GM21367 (cell line): ENCODE measurements around the gene ABTB2.
"Not testable (repeated sequence)": the region's sequence is repeated elsewhere in the genome, so short reads cannot be mapped to it uniquely, and the experiment has no call there.

ENCODE experiments used
- ATAC-seq: cut with Tn5 transposase; IDR thresholded peaks from one replicate; pipeline ENCODE4 v1.9.1; 2021; ENCODE audit not compliant: unreplicated experiment

ABTB2 gene

GRCh38 chr11:34218756-34219155 lies 139.1 kb downstream of the ABTB2 start:
- not testable (repeated sequence) for ATAC-seq

- no peak for ATAC-seq
Observed at GRCh38 chr11:34218067-34218466, 139.7 kb downstream of the ABTB2 start.

- no peak for ATAC-seq
Observed at GRCh38 chr11:34216706-34217105, 141.1 kb downstream of the ABTB2 start.

GRCh38 chr11:34215806-34216453 lies 141.9 kb downstream of the ABTB2 start:
- no peak for ATAC-seq

- ATAC-seq, result no peak
Observed at GRCh38 chr11:34214961-34215805, 142.6 kb downstream of the ABTB2 start.

- ATAC-seq, result no peak
Observed at GRCh38 chr11:34213366-34213765, 144.4 kb downstream of the ABTB2 start.

- ATAC-seq, result no peak
Observed at GRCh38 chr11:34212566-34212965, 145.2 kb downstream of the ABTB2 start.

GRCh38 chr11:34209809-34210208 lies 148.0 kb downstream of the ABTB2 start:
- no peak for ATAC-seq

GRCh38 chr11:34208266-34209135 lies 149.3 kb downstream of the ABTB2 start:
- ATAC-seq, result no peak

GRCh38 chr11:34207487-34208180 lies 150.2 kb downstream of the ABTB2 start:
- ATAC-seq, result no peak

- ATAC-seq, result no peak
Observed at GRCh38 chr11:34206407-34207300, 151.2 kb downstream of the ABTB2 start.

GRCh38 chr11:34205326-34206035 lies 152.3 kb downstream of the ABTB2 start:
- ATAC-seq, result no peak

- no peak for ATAC-seq
Observed at GRCh38 chr11:34204396-34205279, 153.2 kb downstream of the ABTB2 start.

GRCh38 chr11:34203377-34203871 lies 154.4 kb downstream of the ABTB2 start:
- no peak for ATAC-seq

GRCh38 chr11:34201129-34201528 lies 156.7 kb downstream of the ABTB2 start:
- no peak for ATAC-seq

- no peak for ATAC-seq
Observed at GRCh38 chr11:34199525-34199924, 158.3 kb downstream of the ABTB2 start.

- ATAC-seq, result no peak
Observed at GRCh38 chr11:34198523-34198922, 159.3 kb downstream of the ABTB2 start.

- ATAC-seq, result no peak
Observed at GRCh38 chr11:34197256-34197655, 160.6 kb downstream of the ABTB2 start.
